ENCODE data around the gene MAP3K20. TPM values are rescaled to one million over a fixed set of nuclear protein-coding genes. Genes with fewer than 3 reads are reported as not detected.
"Not testable (repeated sequence)": the region's sequence is repeated elsewhere in the genome, so short reads cannot be mapped to it uniquely, and the experiment has no call there.

The MAP3K20 gene
- total RNA-seq, 2 experiments from 2014 or later, result 15.6 to 16.0 TPM

- H3K36me3 Mint-ChIP-seq (ENCODE audit: low read depth); ATAC-seq; H3K4me1 Mint-ChIP-seq (ENCODE audit: low read depth); H3K27me3 Mint-ChIP-seq (ENCODE audit: low read depth); H3K27ac Mint-ChIP-seq; DNase-seq; H3K4me3 Mint-ChIP-seq; POLR2A ChIA-PET; CTCF ChIA-PET: not testable (repeated sequence)
- peaks cover 31% of the 10 kb centered on the region for H3K9me3 Mint-ChIP-seq (ENCODE audit: insufficient read depth)
Measured at GRCh38 chr2:173301549-173301948, 225.9 kb downstream of the MAP3K20 start.

GRCh38 chr2:173305303-173305702 lies 229.7 kb downstream of the MAP3K20 start:
- no peaks in the 10 kb centered on the region for H3K4me1 Mint-ChIP-seq (ENCODE audit: low read depth)
- H3K27ac Mint-ChIP-seq, result no peak overlapping the region
- CTCF ChIA-PET, result no interaction called here
- H3K27me3 Mint-ChIP-seq (ENCODE audit: low read depth), result no peaks in the 10 kb centered on the region
- H3K4me3 Mint-ChIP-seq, result no peak overlapping the region
- DNase-seq (no peak), ATAC-seq (no peak)
- POLR2A ChIA-PET, result no interaction called here
- peaks cover 2% of the 10 kb centered on the region for H3K9me3 Mint-ChIP-seq (ENCODE audit: insufficient read depth)
- H3K36me3 Mint-ChIP-seq (ENCODE audit: low read depth), result peaks cover 3% of the 10 kb centered on the region

- Mint-ChIP-seq H3K4me1 (ENCODE audit: low read depth) (no peaks in the 10 kb centered on the region), H3K27me3 (ENCODE audit: low read depth) (no peaks in the 10 kb centered on the region), H3K9me3 (ENCODE audit: insufficient read depth) (no peaks in the 10 kb centered on the region), H3K36me3 (ENCODE audit: low read depth) (no peaks in the 10 kb centered on the region), H3K27ac (no peak overlapping the region), H3K4me3 (no peak overlapping the region)
- ATAC-seq (no peak), DNase-seq (no peak)
- ChIA-PET POLR2A (interaction anchor here (0.9 kb wide), 1 partner anchor 33 kb away, joined by 3 read pairs; no protein-coding TSS in a partner anchor), CTCF (interaction anchor here (0.6 kb wide), 1 partner anchor 446 kb away, joined by 3 read pairs; no protein-coding TSS in a partner anchor)
Measured at GRCh38 chr2:173307293-173307692, 231.6 kb downstream of the MAP3K20 start.

GRCh38 chr2:173309370-173309769 lies 233.7 kb downstream of the MAP3K20 start:
- ATAC-seq; H3K27ac Mint-ChIP-seq; H3K9me3 Mint-ChIP-seq (ENCODE audit: insufficient read depth); H3K4me3 Mint-ChIP-seq; POLR2A ChIA-PET; CTCF ChIA-PET; H3K36me3 Mint-ChIP-seq (ENCODE audit: low read depth); DNase-seq; H3K4me1 Mint-ChIP-seq (ENCODE audit: low read depth); H3K27me3 Mint-ChIP-seq (ENCODE audit: low read depth): not testable (repeated sequence)

GRCh38 chr2:173311844-173312606 lies 236.4 kb downstream of the MAP3K20 start:
- Mint-ChIP-seq H3K27ac (no peak overlapping the region), H3K4me3 (no peak overlapping the region), H3K36me3 (ENCODE audit: low read depth) (no peaks in the 10 kb centered on the region), H3K27me3 (ENCODE audit: low read depth) (no peaks in the 10 kb centered on the region), H3K9me3 (ENCODE audit: insufficient read depth) (no peaks in the 10 kb centered on the region), H3K4me1 (ENCODE audit: low read depth) (no peaks in the 10 kb centered on the region)
- no peak for ATAC-seq
- DNase-seq, result no peak
- CTCF ChIA-PET, result interaction anchor here (0.7 kb wide), 1 partner anchor 11 kb away, joined by 3 read pairs; no protein-coding TSS in a partner anchor
- POLR2A ChIA-PET, result no interaction called here

Data from activated CD8-positive, alpha-beta T cell treated with anti-CD3 and anti-CD28 coated beads, Interleukin-2, amount 10 ng/mL, durations not matched to agents 7 days and 5 days (primary cell).